Activated CD4-positive, alpha-beta T cell treated with anti-CD3 and anti-CD28 coated beads for 4 hours (primary cell): ENCODE data around the gene SCRN2.

Experiments used
- DNase-seq, 2 donors: peaks; one replicate each; pipeline ENCODE4 v3.0.0-alpha.2; 2020

Gene SCRN2

GRCh38 chr17:47802341-47803022 is 38.6 kb downstream of the SCRN2 start:
- peak; percentile 68 to 70 for DNase-seq

- no peak for DNase-seq
These were observed 39.2 kb downstream of the SCRN2 start for GRCh38 chr17:47801906-47802305.

- no peak for DNase-seq
These were observed 39.8 kb downstream of the SCRN2 start for GRCh38 chr17:47801176-47801765.

GRCh38 chr17:47800686-47801085 is 40.4 kb downstream of the SCRN2 start:
- no peak for DNase-seq

DNA sequence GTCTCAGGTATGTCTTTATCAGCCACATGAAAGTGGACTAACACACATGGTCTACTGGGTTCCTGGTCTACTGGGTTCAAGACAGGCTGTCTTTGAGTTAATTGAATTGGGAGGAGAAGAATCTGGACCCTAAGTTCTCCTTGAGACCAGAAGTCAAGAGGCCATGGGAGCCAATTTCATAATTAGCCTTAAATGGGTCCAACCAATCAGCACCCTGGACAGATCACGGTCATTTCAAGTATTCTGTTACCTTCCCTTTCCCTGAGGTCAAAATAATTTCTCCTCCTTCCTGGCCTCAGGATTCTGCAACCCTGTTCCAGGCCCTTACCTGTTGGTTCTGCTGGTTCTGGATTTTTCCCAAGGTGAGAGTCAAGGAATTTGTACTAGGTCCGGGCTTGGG is 43.3 kb downstream of the SCRN2 start:
- no peak for DNase-seq

GRCh38 chr17:47792979-47793378 is 48.1 kb downstream of the SCRN2 start:
- DNase-seq, result no peak

GRCh38 chr17:47792457-47792856 is 48.6 kb downstream of the SCRN2 start:
- DNase-seq, result no peak

- DNase-seq, result no peak
These were observed 50.0 kb downstream of the SCRN2 start for GRCh38 chr17:47791025-47791424.

DNA sequence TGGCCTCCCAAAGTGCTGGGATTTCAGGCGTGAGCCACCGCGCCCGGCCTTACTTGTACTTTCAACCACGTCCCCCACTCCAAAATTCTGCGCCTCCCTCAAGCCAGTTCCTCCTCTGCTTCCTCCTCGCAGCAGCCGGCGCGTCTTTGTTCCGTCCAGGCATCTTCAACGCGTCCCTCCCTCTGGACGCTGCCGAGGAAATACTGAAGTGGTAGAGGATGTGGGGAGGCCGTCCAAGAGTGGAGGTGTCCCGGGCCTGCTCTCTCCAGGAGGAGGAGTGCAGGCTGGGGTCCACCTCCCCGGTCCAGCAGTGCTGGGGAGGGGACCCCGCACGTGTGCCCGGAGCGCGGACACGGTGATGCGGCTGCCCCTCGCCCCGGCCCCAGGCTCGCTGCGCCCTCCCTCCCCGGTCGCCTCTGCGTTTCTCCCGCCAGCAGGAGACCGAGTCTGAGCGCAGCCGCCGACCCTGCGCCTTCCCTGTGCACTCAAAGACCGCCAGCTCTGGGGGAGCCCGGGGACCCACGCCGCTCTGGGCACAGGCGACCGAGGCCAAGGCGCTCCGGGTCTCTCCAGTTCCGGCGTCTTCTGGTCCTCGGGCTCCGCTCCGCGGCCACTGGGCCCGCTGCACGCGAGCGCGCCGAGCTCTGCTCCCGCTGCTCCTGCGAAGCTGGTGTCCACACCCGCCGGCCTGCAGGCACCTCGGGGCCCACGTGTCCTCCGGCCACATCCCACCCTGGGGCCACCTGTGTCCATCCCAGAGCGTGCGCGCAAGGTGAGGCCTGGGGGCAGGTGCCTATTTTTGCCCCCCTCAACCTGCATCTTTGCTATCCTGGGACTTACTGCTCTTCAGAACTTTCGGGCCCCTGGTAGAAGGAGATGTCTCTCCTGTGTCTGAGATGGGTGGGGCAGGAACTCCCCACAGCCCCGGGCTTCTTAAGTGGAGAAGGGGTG is 51.2 kb downstream of the SCRN2 start:
- peak; percentile 39 to 43 for DNase-seq
